Spleen (tissue), 11 donors: ENCODE data around the gene MOB1B. TPM values are rescaled to one million over a fixed set of nuclear protein-coding genes. Genes with fewer than 3 reads are reported as not detected.

Source experiments
- DNase-seq: peaks from one replicate; pipeline ENCODE4 v3.0.0-alpha.2; 2020
- H3K27ac ChIP-seq, 8 donors: fragments of 200-600 bp; sonication (generic) in 7 of 8; 1 replicate in 4 of 8; 2 replicates in 4 of 8; pipeline versions ENCODE4 v1.5.0 to v1.8.0; 2016 to 2021; ENCODE audit warnings: inconsistent platforms in 4 of 8, mild to moderate bottlenecking in 4 of 8, moderate library complexity in 1 of 8
- H3K27me3 ChIP-seq, 7 donors: fragments of 200-600 bp; sonication (generic) in 6 of 7; replicated peaks in 1 of 7; 1 replicate in 4 of 7; 2 replicates in 3 of 7; pipeline versions ENCODE4 v1.5.0 to v1.8.0; 2016 to 2021; ENCODE audit warnings: inconsistent platforms in 3 of 7, mild to moderate bottlenecking in 1 of 7
- H3K36me3 ChIP-seq, 6 donors: fragments of 200-600 bp; sonication (generic) in 5 of 6; 1 replicate in 4 of 6; 2 replicates in 2 of 6; pipeline versions ENCODE4 v1.5.0 to v1.8.0; 2016 to 2021; ENCODE audit warnings: inconsistent platforms in 2 of 6
- H3K4me1 ChIP-seq, 6 donors: fragments of 200-600 bp; sonication (generic) in 5 of 6; 1 replicate in 3 of 6; 2 replicates in 3 of 6; pipeline versions ENCODE4 v1.5.0 to v1.8.0; 2016 to 2021; ENCODE audit warnings: inconsistent platforms in 3 of 6
- H3K4me3 ChIP-seq, 8 donors: fragments of 200-600 bp; sonication (generic) in 7 of 8; 1 replicate in 4 of 8; 2 replicates in 4 of 8; pipeline versions ENCODE4 v1.5.0 to v1.8.0; 2016 to 2021; ENCODE audit warnings: inconsistent platforms in 4 of 8, mild to moderate bottlenecking in 4 of 8, moderate library complexity in 2 of 8
- H3K9me3 ChIP-seq, 8 donors: fragments of 200-600 bp; sonication (generic) in 7 of 8; 1 replicate in 4 of 8; 2 replicates in 4 of 8; pipeline versions ENCODE4 v1.5.0 to v1.8.0; 2016 to 2021; ENCODE audit warnings: inconsistent platforms in 4 of 8
- POLR2A ChIP-seq, 3 donors: fragments of 450-650 bp; IDR thresholded peaks; one replicate each; pipeline ENCODE4 v1.5.1; 2017; ENCODE audit warnings: antibody characterized with exemption in 3 of 3, mild to moderate bottlenecking in 1 of 3
- POLR2AphosphoS5 ChIP-seq, 3 donors: sonication (generic); formaldehyde crosslinking; IDR thresholded peaks; one replicate each; pipeline ENCODE4 v1.5.1; 2017; ENCODE audit warnings: antibody characterized with exemption in 3 of 3
- WGBS, 5 donors: extraction: QIAGEN DNeasy Blood & Tissue Kit in 3 of 5; methylation state at CpG; one replicate each; pipeline versions ENCODE4 v1.1.5 to v1.1.7; 2013 to 2018; 5-methylcytosine and 5-hydroxymethylcytosine counted together
- intact Hi-C: fragments of 100-400 bp; cut with DNase I; formaldehyde crosslinking; loops from one replicate; pipeline ENCODE4 v1.15.0; 2023; ENCODE audit warnings: low total_unique reads
- polyA plus RNA-seq, 3 donors: library from polyadenylated mRNA; stranded (reverse); fragments of 200-250 nt; gene quantifications; one replicate each; pipeline ENCODE4 v1.2.1, GENCODE V29; 2013
- total RNA-seq, 7 donors: library from RNA; depleted of rRNA in 3 of 7; stranded (reverse); fragments of >200 nt in 3 of 7; fragmentation: NEBNext Ultra II Directional in 4 of 7; extraction: Animal tissue kit (Norgen Biotek cat#: 25700) in 4 of 7; gene quantifications; one replicate each; pipeline versions ENCODE4 v1.1.0 to v1.2.1, GENCODE V29; 2016 to 2021
- TF ChIP-seq, protein P1 (sequence below), 11 experiments: fragments of 200-600 bp in 7 of 11; fragments of 450-650 bp in 4 of 11; sonication (generic) in 4 of 11; IDR thresholded peaks in 8 of 11; conservative IDR thresholded peaks in 3 of 11; 1 replicate in 7 of 11; 2 replicates in 4 of 11; pipeline versions ENCODE4 v1.4.0 to v1.8.0; 2016 to 2021; ENCODE audit warnings: antibody characterized with exemption in 11 of 11, inconsistent platforms in 4 of 11, mild to moderate bottlenecking in 1 of 11
- donor health status: healthy with polysubstance abuse.
- donor health status: DM: no; HTN: no; CAD: no; lungs with moderate emphysema.
- donor health status: DM: no; HTN: no; CAD: no.
- donor health status: Bipolar disorder and iron deficiency.
- donor health status: healthy.
- donor health status: DM: no; HTN: no; CAD: no.
- donor health status: DM: yes; HTN: yes; CAD: no.

MOB1B gene
- total and polyA plus RNA-seq, 10 donors, result 3.5 to 29.6 (median 22.7) TPM

GRCh38 chr4:70914000-70914399, 11.8 kb downstream of the MOB1B start:
- TF ChIP-seq POLR2A (IDR thresholded peaks at IDR 0.05) (no peak), POLR2AphosphoS5 (IDR thresholded peaks at IDR 0.05) (no peak)
- TF ChIP-seq, protein P1, sequence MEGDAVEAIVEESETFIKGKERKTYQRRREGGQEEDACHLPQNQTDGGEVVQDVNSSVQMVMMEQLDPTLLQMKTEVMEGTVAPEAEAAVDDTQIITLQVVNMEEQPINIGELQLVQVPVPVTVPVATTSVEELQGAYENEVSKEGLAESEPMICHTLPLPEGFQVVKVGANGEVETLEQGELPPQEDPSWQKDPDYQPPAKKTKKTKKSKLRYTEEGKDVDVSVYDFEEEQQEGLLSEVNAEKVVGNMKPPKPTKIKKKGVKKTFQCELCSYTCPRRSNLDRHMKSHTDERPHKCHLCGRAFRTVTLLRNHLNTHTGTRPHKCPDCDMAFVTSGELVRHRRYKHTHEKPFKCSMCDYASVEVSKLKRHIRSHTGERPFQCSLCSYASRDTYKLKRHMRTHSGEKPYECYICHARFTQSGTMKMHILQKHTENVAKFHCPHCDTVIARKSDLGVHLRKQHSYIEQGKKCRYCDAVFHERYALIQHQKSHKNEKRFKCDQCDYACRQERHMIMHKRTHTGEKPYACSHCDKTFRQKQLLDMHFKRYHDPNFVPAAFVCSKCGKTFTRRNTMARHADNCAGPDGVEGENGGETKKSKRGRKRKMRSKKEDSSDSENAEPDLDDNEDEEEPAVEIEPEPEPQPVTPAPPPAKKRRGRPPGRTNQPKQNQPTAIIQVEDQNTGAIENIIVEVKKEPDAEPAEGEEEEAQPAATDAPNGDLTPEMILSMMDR (IDR thresholded peaks at IDR 0.05 in 8 of 11, conservative IDR thresholded peaks at IDR 0.05 in 3 of 11), result no peak
- Histone ChIP-seq H3K27ac (no peak overlapping the region), H3K27me3 (no peaks in the 10 kb centered on the region), H3K4me1 (peaks cover 0 to 25% (median 14%) of the 10 kb centered on the region in 6 donors), H3K4me3 (no peak overlapping the region), H3K9me3 (no peaks in the 10 kb centered on the region), H3K36me3 (peaks cover 0 to 8% (median 0%) of the 10 kb centered on the region in 6 donors)
- 93 to 100% (median 96%) methylated on average over 2 of the region's 2 CpGs for whole genome bisulfite sequencing, 5 donors
- intact Hi-C loops, result no loop called here
- no peak for DNase-seq

- intact Hi-C loops, result no loop called here
Measured at GRCh38 chr4:70914631-70915030, 12.5 kb downstream of the MOB1B start.

GRCh38 chr4:70915036-70915815, 13.1 kb downstream of the MOB1B start:
- Histone ChIP-seq H3K27me3 (no peaks in the 10 kb centered on the region), H3K9me3 (peaks cover 0 to 1% (median 0%) of the 10 kb centered on the region in 8 donors), H3K4me1 (peaks cover 0 to 25% (median 14%) of the 10 kb centered on the region in 6 donors), H3K4me3 (peak overlapping the region in 2 of 8 donors; percentile 19 to 32), H3K36me3 (peaks cover 0 to 8% (median 0%) of the 10 kb centered on the region in 6 donors), H3K27ac (peak overlapping the region in 7 of 8 donors; percentile 6 to 56 (median 27))
- intact Hi-C loops, result no loop called here
- DNase-seq, result no peak
- 63 to 79% (median 73%) methylated on average over 14 of the region's 14 CpGs for WGBS, 5 donors
- TF ChIP-seq POLR2A (IDR thresholded peaks at IDR 0.05) (no peak), POLR2AphosphoS5 (IDR thresholded peaks at IDR 0.05) (no peak)
- TF ChIP-seq, protein P1 (IDR thresholded peaks at IDR 0.05 in 8 of 11, conservative IDR thresholded peaks at IDR 0.05 in 3 of 11), result no peak

More at GRCh38 chr4:70914631-70915030, 12.5 kb downstream of the MOB1B start:
- Histone ChIP-seq H3K36me3 (peaks cover 0 to 8% (median 0%) of the 10 kb centered on the region in 6 donors), H3K4me1 (peaks cover 0 to 25% (median 14%) of the 10 kb centered on the region in 6 donors), H3K27me3 (no peaks in the 10 kb centered on the region), H3K4me3 (peak overlapping the region in 1 of 8 donors; percentile 32), H3K9me3 (no peaks in the 10 kb centered on the region), H3K27ac (peak overlapping the region in 3 of 8 donors; percentile 17 to 56 (median 54))
- TF ChIP-seq, protein P1 (IDR thresholded peaks at IDR 0.05 in 8 of 11, conservative IDR thresholded peaks at IDR 0.05 in 3 of 11), result no peak
- TF ChIP-seq POLR2AphosphoS5 (IDR thresholded peaks at IDR 0.05), result no peak
- 33 to 80% (median 68%) methylated on average over 2 of the region's 2 CpGs for WGBS, 5 donors
- DNase-seq, result no peak

- 72 to 80% (median 77%) methylated on average over 8 of the region's 8 CpGs for WGBS, 5 donors
- TF ChIP-seq, protein P1 (IDR thresholded peaks at IDR 0.05 in 8 of 11, conservative IDR thresholded peaks at IDR 0.05 in 3 of 11), result no peak
- no peak for TF ChIP-seq POLR2A (IDR thresholded peaks at IDR 0.05)
- TF ChIP-seq POLR2AphosphoS5 (IDR thresholded peaks at IDR 0.05), result no peak
- peak overlapping the region in 3 of 8 donors; percentile 17 to 56 (median 54) for H3K27ac ChIP-seq
- H3K4me1 ChIP-seq, result peaks cover 0 to 25% (median 14%) of the 10 kb centered on the region in 6 donors
- peaks cover 0 to 7% (median 0%) of the 10 kb centered on the region in 8 donors for H3K9me3 ChIP-seq
- H3K4me3 ChIP-seq, result no peak overlapping the region
- intact Hi-C loops, result no loop called here
- no peak for DNase-seq
- peaks cover 0 to 8% (median 0%) of the 10 kb centered on the region in 6 donors for H3K36me3 ChIP-seq
- H3K27me3 ChIP-seq, result no peaks in the 10 kb centered on the region
Measured at GRCh38 chr4:70915874-70916559, 13.8 kb downstream of the MOB1B start.
